NCI-H1436 (cell line): Measurements from ENCODE around the gene TAS1R3.

Experiments
- DNase-seq: peaks from one replicate; lab custom pipeline; 2025; lab: John Stamatoyannopoulos, UW

TAS1R3 gene

GRCh38 chr1:1295154-1295923 is 35.7 kb upstream of the TAS1R3 start:
- DNase-seq, result no peak

DNA sequence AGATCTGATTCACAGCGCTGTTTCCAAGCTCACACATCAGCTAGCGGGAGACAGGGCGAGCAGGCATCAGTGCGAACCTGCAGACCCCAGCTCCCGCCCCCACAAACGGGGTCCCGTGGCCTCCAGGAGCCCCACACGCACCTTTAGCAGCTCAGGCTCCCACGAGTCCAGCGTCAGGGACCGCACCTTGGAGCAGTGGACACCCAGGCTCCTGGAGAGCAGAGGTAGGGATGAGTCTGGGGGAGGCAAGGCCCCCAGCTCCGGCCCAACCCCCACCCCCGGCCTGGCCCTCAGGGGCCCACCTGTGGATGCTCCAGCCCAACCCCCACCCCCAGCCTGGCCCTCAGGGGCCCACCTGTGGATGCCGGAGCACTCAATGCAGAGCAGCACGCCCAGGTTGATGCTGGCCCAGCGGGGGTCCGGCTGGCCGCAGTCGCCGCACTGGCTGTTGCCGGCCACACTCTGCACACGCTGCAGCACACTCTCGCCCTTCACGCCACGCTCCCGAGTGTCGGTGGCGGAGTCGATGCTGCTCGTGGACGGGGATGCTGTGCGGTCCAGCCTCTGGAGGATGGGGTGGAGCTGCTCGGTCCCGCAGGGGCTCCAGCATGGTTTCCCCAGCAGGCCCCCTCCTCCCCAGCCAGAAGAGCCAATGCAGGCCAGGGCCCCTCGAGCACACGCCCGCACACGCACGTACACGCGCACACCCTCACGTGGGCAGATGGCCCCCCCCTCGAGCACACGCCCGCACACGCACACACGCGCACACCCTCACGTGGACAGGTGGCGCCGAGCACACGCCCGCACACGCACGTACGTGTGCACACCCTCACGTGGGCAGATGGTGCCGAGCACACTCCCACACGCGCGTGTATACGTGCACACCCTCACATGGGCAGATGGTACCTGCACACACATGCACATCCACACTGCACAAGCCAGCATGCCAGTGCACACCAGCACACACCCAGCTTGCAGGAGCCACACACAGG is 34.7 kb upstream of the TAS1R3 start:
- no peak for DNase-seq

- DNase-seq, result no peak
These were observed 33.2 kb upstream of the TAS1R3 start for GRCh38 chr1:1297802-1298424.

GRCh38 chr1:1298861-1299685 is 32.0 kb upstream of the TAS1R3 start:
- no peak for DNase-seq

DNA sequence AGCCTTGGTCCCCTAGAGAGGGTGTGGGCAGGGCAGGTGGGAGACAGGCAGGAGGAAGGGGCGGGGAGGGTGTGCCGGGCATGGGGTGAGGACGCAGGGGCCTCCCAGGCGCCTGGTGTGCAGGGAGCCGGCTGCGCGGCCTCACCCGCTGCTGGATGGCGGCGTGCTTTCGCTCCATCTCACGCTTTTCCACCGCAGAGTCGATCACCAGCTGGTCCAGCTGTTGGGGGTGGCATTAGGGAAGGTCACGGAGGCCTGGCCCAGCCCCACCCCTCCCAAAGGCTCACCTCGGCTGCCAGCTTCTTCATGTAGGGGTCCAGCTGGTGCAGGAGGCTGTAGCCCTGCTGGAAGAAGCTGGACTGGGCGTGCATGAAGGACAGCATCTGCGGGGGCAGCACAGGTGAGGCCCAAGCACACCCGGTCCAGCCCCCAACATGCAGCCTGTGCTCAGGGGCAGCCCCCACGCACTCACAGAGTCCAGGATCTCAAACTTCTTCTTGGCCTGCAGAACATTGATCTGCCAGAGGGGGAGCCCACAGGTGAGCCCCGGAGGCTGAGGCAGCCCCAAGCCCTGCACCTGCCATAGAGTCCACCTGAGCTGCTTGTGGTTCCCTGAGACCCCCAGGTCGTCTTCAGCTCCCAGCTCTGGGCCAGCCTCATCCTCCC is 31.3 kb upstream of the TAS1R3 start:
- DNase-seq, result no peak

GRCh38 chr1:1300352-1300739 is 30.7 kb upstream of the TAS1R3 start:
- DNase-seq, result no peak

GRCh38 chr1:1302006-1302430 is 29.1 kb upstream of the TAS1R3 start:
- no peak for DNase-seq

DNA sequence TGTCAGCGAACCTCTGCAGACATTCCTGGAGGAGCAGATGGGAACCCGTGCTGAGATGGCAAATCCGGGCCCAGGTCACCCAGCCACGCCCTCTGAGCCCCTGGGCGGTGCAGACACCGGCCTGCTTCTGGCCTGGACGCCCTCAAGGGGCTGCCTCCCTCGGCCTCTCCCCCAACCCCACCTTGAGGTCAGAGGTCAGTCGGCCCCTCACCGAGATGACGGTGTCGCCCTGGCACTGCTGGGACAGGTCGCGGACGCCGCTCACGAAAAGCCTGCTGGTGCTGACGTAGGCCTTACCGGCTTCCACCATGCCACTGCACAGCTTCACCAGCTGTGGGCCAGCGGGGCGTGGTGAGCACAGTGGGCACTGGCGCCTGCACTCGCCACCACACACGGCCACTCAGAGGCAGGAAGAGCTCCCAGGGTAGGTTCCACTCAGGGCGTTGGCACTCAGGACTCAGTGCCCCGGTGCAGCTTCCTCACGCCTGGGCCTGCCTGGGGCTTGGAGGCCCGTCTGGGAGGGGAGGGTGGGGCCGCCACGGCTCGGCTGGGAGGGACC is 28.1 kb upstream of the TAS1R3 start:
- DNase-seq, result no peak

DNA sequence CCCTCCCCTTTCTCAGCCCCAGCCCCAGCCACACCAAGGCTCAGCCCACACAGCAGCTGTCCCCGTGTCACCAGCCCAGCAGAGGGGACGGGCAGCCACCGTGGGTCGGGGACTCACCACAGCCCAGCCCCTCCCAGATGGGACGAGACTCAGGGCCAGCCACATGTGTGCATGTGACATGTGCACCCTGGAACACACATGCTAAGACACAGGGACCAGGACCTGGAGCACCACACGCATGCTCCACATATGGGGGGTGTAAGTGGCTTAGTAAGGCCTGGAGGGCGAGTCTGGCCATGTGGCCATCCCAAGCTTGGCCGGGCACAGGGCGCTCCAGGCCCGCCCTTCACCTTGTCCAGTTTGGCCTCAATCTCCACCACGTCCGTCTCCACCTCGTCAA is 27.3 kb upstream of the TAS1R3 start:
- DNase-seq, result no peak

DNA sequence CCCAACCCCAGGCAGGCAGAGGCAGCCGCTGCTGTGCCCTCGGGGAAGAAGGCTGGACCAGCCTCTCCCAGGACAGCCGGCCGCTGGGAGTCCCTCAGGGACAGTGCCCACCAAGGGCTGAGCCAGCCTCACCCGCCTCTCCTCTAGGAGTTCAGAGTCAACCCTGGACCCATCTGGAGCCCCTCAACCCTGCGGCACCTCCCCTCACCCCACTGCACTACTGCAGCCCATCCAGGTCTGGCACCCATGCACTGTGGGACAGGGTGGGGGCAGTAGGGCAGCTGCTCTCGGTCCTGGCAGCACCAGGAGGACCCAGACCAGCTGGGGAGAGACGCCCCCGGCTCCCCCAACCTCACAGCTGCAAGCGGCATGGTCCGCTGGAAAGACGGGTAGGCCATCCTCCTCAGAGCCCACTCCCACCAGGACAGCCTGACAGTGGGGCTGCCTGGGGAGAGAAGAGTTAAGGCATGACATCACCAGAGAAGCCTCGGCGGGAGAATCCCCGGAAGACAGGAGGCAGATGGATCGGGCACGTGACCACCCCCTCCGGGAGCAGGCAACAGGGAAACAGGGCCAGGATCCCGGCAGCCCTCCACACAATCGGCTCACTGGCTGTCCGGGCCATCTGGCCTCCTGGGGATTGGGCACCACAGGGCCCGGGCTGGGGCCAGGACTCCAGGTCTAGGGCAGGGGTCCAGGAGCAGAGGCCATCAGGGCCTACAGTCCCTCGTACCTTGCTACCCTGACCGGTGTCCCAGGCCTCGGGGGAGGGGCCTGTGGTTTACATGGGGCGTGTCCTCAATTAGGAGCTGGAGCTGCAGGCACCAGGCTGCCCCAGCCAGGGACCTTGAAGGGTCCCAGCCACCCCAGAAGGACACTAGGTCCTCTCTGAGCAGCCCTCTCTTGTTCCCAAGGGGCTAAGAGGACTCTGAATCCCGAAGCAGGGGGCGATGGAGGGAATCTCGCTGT is 26.5 kb upstream of the TAS1R3 start:
- DNase-seq, result peak; percentile 63

GRCh38 chr1:1305300-1306069 is 25.6 kb upstream of the TAS1R3 start:
- DNase-seq, result peak; percentile 51

DNA sequence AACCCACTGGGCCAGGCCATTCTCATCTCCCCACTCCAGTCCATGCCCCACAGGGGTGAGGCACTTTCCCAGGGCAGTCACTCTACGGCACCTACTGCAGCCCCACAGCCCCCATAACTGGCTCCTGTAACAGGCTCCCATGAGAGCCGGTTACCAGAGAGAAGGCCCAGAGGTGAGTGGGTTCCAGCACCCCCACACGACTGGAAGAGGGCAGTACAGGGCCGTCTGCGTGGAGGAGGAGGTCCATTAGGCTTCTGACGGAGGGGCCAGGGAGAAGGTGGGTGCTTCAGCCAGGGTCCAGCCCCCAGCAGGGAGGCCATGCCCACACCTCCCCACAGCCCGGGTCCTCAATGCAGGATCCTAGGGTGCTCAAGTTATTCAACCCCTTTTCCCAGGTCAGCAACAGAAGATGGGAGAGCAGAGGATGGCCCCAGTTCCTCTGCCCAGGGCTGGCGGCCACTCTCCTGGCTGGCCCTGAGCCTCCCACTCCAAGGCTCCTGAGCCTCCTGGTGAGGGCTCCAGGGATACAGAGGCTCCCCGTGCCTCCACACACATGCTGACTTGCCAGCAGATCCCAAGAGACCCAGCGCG is 24.9 kb upstream of the TAS1R3 start:
- peak; percentile 26 for DNase-seq

DNA sequence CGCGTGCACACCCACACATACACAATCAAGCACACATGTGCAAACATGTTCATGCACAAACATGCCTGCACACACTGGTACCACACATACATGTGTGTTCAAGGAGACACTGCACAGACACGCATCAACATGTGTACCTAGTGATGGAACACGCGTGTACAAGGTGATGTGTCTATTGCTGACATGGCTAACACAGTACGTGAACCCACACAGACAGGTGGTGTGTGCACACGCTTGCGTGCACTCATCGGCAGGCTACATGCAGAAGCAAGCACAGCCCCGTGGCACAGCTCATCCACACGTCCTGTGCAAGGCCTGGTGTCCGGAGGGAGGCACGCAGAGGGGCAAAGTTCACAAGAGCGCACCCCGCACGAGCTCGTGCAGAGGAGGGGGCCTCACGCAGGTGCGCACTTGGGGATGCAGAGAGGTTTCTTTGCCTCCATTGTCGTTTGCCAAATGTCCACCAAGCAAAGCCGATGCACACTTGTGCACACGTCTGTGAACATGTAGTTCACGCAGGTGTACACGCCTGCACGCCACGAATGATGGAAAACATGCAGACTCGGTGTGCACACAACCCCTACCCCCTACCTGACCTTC is 24.3 kb upstream of the TAS1R3 start:
- DNase-seq, result no peak

DNA sequence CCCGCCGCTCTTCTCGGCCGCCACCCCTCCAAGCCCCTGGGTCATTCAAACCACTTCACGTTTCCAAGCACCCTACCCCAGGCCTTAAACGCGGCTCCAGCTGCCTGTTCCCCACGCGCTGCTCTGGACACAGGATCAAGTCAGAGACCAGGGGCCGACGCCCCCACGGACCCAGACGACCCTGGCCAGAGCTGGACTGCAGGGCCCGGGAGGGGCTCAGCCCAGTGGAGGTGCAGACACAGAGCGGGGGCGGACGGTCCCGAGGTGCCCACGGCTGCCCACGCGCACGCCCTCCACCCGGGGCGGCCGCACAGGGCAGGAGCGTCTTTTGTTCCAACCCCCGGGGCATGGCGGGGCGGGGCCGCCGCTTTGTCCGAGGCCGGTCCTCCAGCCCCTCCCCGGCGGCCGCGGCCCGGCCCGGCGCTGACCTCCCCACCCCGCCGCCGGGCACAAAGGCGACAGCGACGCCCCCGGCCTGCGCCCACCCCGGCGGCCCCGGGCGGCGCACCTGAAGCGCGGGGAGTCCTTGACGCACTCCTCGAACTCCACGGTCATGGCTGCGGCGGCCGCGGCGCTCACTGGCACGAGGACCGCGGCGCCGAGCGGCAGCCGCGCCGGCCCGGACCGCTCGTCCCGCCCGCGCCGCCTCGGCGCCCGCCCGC is 23.7 kb upstream of the TAS1R3 start:
- no peak for DNase-seq

DNA sequence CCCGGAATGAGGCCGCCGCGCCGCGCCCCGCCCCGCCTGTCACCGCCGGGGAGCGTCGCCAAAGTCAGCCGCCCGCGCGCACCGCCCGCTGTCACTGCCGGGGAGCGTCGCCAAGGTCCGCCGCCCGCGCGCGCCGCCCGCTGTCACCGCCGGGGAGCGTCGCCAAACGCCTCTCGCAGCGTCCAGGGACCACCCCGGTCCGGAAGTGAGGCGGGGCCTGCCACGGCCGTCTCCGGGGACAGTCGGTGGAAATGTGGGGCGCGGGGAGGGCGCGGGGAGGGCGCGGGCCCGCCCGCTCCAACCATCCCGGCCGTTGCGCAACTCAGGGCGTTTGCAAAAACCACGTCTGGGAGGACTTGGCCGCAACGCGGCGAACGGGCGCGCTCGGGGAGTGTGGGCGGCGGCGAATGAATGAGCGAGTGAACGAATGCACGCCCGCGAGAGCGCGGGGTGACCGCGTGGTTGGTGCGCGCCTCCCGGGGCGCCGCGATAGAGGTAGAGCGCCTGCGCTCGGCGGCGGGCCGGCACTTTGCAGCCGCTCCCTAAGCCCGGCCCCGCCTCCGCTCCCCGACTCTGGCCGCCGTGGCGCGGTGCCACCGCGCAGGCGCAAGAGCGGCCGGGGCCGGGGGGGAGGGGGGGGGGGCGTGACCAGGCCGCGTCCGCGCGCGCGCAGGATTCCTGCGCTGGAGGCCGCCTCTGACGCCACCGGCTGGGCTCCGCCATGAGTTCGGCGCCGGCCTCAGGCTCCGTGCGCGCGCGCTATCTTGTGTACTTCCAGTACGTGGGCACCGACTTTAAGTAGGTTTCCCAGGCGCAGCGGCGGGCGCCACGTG is 22.9 kb upstream of the TAS1R3 start, which contains the start of the genes ACAP3 and PUSL1:
TSS of gene ACAP3 (minus strand) at position 8 of the 833 bp plus-strand sequence. CDS start 115 bp downstream, outside the sequence.
TSS of gene PUSL1 (plus strand) at position 675 of the 833 bp plus-strand sequence. CDS start at position 722, 47 bp downstream.
- DNase-seq, result peak; percentile 86

GRCh38 chr1:1308756-1309250 is 22.3 kb upstream of the TAS1R3 start:
- DNase-seq, result no peak
